Stomach smooth muscle (tissue), 2 donors: Measurements from ENCODE around the gene RAB8B.

Experiments
- H3K27ac ChIP-seq: one replicate; pipeline ENCODE4 v1.7.0; 2013; ENCODE audit warnings: mild to moderate bottlenecking, low read length, inconsistent platforms
- H3K27me3 ChIP-seq, 2 donors: one replicate each; pipeline ENCODE4 v1.7.0; 2013; ENCODE audit warnings: low read length in 2 of 2; ENCODE audit not compliant: insufficient read depth in 2 of 2, control insufficient read depth in 1 of 2
- H3K36me3 ChIP-seq, 2 donors: one replicate each; pipeline ENCODE4 v1.7.0; 2013; ENCODE audit warnings: low read length in 2 of 2; ENCODE audit not compliant: control insufficient read depth in 2 of 2, insufficient read depth in 2 of 2
- H3K4me1 ChIP-seq: one replicate; pipeline ENCODE4 v1.7.0; 2013; ENCODE audit warnings: low read length; ENCODE audit not compliant: control insufficient read depth, insufficient read depth
- H3K4me3 ChIP-seq, 2 donors: one replicate each; pipeline ENCODE4 v1.7.0; 2013; ENCODE audit warnings: low read length in 2 of 2
- H3K9ac ChIP-seq, 2 donors: one replicate each; pipeline ENCODE4 v1.7.0; 2013; ENCODE audit warnings: low read length in 2 of 2, mild to moderate bottlenecking in 1 of 2
- H3K9me3 ChIP-seq, 2 donors: one replicate each; pipeline ENCODE4 v1.7.0; 2013; ENCODE audit warnings: low read length in 2 of 2; ENCODE audit not compliant: control insufficient read depth in 2 of 2
- donor health status: healthy.
- donor health status: Pancreatic carcinoma.

RAB8B gene

GRCh38 chr15:63276342-63277037 lies 87.1 kb downstream of the RAB8B start:
- Histone ChIP-seq H3K36me3 (no peaks in the 10 kb centered on the region), H3K4me3 (peak overlapping the region; percentile 78 to 83), H3K9me3 (no peaks in the 10 kb centered on the region), H3K27ac (peak overlapping the region; percentile 60), H3K4me1 (peaks cover 6% of the 10 kb centered on the region), H3K27me3 (no peaks in the 10 kb centered on the region), H3K9ac (peak overlapping the region; percentile 84 to 87)

DNA sequence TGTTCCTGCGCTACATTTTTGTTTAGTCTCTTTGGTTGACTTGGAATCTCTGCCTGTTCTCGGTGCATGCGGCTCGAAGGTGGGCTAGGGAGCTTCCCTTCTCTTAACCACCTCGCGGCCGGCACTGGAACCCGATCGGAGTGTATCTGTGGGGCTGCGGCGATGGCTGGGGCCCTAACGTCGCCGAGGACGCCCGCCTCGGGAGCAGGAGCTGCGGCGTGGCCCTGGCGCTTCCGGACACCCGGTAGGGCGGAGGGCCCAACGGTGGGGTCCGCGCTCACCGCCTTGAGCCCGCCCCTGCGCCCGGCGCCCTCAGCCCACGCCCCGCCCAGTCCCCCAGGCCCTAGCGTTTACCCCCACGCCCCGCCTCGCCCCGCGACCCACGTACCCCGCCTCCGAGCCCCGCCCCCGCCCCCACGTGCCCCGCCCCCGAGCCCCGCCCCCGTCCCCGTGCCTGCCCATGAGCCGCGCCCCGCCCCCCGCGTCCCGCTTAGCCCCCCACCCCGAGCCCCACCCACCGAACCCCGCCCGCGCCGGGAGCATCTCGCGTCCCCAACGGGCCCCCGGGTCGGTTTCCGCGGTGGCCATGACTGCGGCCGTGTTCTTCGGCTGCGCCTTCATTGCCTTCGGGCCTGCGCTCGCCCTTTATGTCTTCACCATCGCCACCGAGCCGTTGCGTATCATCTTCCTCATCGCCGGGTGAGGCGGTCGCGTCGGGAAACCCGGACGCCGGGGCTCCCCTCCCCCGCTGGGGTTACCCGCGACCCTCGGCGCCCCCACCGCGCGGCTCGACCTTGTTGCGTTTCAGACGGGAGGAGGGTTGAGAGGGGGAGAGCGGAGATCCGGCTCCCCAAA lies 87.9 kb downstream of the RAB8B start, which contains the start of gene APH1B:
TSS of gene APH1B (plus strand) at position 568 of the 855 bp plus-strand sequence. CDS start at position 587, 19 bp downstream.
- no peaks in the 10 kb centered on the region for H3K27me3 ChIP-seq
- H3K9me3 ChIP-seq: no peaks in the 10 kb centered on the region
- H3K4me1 ChIP-seq: peaks cover 6% of the 10 kb centered on the region
- peak within 1 kb of the TSS; percentile 84 to 87 for H3K9ac ChIP-seq
- peak within 1 kb of the TSS; percentile 84 to 91 for H3K4me3 ChIP-seq
- H3K36me3 ChIP-seq: peaks cover 0 to 2% of the 10 kb centered on the region in 2 donors
- peak within 1 kb of the TSS; percentile 79 for H3K27ac ChIP-seq

GRCh38 chr15:63277893-63278456 lies 88.6 kb downstream of the RAB8B start:
- H3K4me3 ChIP-seq: peak overlapping the region; percentile 84 to 91
- peak overlapping the region; percentile 79 for H3K27ac ChIP-seq
- no peaks in the 10 kb centered on the region for H3K9me3 ChIP-seq
- peaks cover 0 to 2% of the 10 kb centered on the region in 2 donors for H3K36me3 ChIP-seq
- H3K27me3 ChIP-seq: no peaks in the 10 kb centered on the region
- peaks cover 6% of the 10 kb centered on the region for H3K4me1 ChIP-seq
- peak overlapping the region; percentile 84 to 87 for H3K9ac ChIP-seq

GRCh38 chr15:63283126-63283525 lies 93.7 kb downstream of the RAB8B start:
- H3K4me3 ChIP-seq: no peak overlapping the region
- no peaks in the 10 kb centered on the region for H3K9me3 ChIP-seq
- peaks cover 6 to 17% of the 10 kb centered on the region in 2 donors for H3K36me3 ChIP-seq
- no peaks in the 10 kb centered on the region for H3K27me3 ChIP-seq
- peaks cover 4% of the 10 kb centered on the region for H3K4me1 ChIP-seq
- H3K27ac ChIP-seq: no peak overlapping the region
- H3K9ac ChIP-seq: no peak overlapping the region

DNA sequence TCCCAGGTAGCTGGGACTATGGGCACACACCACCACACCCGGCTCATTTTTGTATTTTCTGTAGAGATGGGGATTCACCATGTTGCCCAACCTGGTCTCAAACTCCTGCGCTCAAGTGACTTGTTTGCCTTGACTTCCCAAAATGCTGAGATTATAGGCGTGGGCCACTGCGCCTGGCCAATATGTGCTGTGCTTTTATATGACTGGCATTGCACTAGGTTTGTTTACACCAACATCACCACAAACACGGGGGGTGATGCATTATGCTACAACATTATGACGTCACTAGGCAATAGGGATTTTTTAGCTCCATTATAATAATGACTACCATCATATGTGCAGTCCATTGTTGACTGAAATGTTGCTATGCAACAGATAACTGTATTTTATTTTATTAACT lies 94.9 kb downstream of the RAB8B start:
- Histone ChIP-seq H3K4me3 (no peak overlapping the region), H3K4me1 (peaks cover 3% of the 10 kb centered on the region), H3K9ac (no peak overlapping the region)

DNA sequence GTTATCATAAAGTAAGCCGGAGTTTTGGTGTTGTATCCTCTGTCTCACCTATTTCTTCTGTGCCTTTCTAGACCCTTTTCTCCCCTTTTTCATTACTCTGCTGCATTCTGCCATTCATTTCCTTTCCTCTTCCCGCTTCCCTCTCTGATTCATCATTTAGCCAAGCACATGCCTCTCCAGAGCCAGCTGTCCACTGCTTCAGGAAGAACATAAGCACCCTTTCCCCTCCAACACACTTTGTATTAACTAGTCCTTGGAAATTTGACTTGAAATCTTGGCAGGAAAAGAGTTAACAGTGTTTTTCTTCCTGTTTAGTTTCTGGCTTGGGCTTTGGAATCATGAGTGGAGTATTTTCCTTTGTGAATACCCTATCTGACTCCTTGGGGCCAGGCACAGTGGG lies 97.7 kb downstream of the RAB8B start:
- H3K27me3 ChIP-seq: no peaks in the 10 kb centered on the region
- no peak overlapping the region for H3K4me3 ChIP-seq
- H3K27ac ChIP-seq: no peak overlapping the region
- no peak overlapping the region for H3K9ac ChIP-seq
- peaks cover 3% of the 10 kb centered on the region for H3K4me1 ChIP-seq
- no peaks in the 10 kb centered on the region for H3K9me3 ChIP-seq
- H3K36me3 ChIP-seq: peaks cover 6 to 17% of the 10 kb centered on the region in 2 donors

More for the DNA sequence above, 94.9 kb downstream of the RAB8B start:
- no peak overlapping the region for H3K27ac ChIP-seq
- peaks cover 6 to 17% of the 10 kb centered on the region in 2 donors for H3K36me3 ChIP-seq
- H3K9me3 ChIP-seq: no peaks in the 10 kb centered on the region
- H3K27me3 ChIP-seq: no peaks in the 10 kb centered on the region

GRCh38 chr15:63288342-63288741 lies 98.9 kb downstream of the RAB8B start:
- H3K9ac ChIP-seq: no peak overlapping the region
- no peaks in the 10 kb centered on the region for H3K27me3 ChIP-seq
- H3K4me3 ChIP-seq: no peak overlapping the region
- peaks cover 3% of the 10 kb centered on the region for H3K4me1 ChIP-seq
- no peaks in the 10 kb centered on the region for H3K9me3 ChIP-seq
- no peak overlapping the region for H3K27ac ChIP-seq
- H3K36me3 ChIP-seq: peaks cover 9 to 17% of the 10 kb centered on the region in 2 donors

- Histone ChIP-seq H3K27ac (no peak overlapping the region), H3K36me3 (peaks cover 9 to 17% of the 10 kb centered on the region in 2 donors), H3K4me3 (no peak overlapping the region), H3K27me3 (no peaks in the 10 kb centered on the region), H3K4me1 (peaks cover 3% of the 10 kb centered on the region), H3K9ac (no peak overlapping the region), H3K9me3 (no peaks in the 10 kb centered on the region)
These were observed 99.5 kb downstream of the RAB8B start for GRCh38 chr15:63288778-63289378.

GRCh38 chr15:63291507-63291906 lies 102.1 kb downstream of the RAB8B start:
- Histone ChIP-seq H3K9ac (no peak overlapping the region), H3K9me3 (no peaks in the 10 kb centered on the region), H3K4me1 (peaks cover 3% of the 10 kb centered on the region), H3K27ac (no peak overlapping the region), H3K27me3 (no peaks in the 10 kb centered on the region), H3K36me3 (peaks cover 8 to 11% of the 10 kb centered on the region in 2 donors), H3K4me3 (no peak overlapping the region)

DNA sequence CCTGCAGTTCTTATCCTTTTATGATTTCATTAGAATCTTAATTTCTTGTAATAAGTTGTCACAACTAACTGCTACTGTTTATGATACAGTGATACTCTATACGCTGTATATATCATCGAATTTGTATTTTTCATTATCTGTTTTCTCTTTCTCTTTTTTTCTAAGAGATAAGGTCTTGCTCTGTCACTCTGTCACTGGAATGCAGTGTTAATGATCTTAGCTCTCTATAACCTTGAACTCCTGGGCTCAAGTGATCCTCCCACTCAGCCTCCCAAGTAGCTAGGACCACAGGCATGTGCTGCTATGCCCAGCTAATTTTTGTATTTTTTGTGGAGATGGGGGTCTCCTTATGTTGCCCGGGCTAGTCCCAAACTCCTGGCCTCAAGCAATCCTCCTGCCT lies 102.8 kb downstream of the RAB8B start:
- Histone ChIP-seq H3K9ac (no peak overlapping the region), H3K36me3 (peaks cover 2 to 11% of the 10 kb centered on the region in 2 donors), H3K27me3 (no peaks in the 10 kb centered on the region), H3K27ac (no peak overlapping the region), H3K9me3 (no peaks in the 10 kb centered on the region), H3K4me3 (no peak overlapping the region), H3K4me1 (peaks cover 3% of the 10 kb centered on the region)
